ENCODE results near the gene DNM2.
"Not testable (repeated sequence)": the region's sequence is repeated elsewhere in the genome, so short reads cannot be mapped to it uniquely, and the experiment has no call there.

DNM2 gene

GRCh38 chr19:10864538-10864899 lies 146.6 kb downstream of the DNM2 start:
- WGBS, 2 donors (ENCODE audit: extremely low coverage in 2 of 2, insufficient read length in 2 of 2, insufficient replicate concordance in 1 of 2), result no CpG with 5 or more reads among the region's 6 CpGs
- Histone ChIP-seq H3K9me3 (replicated peaks in 1 of 2; ENCODE audit: control insufficient read depth in 2 of 2, insufficient read depth in 1 of 2, low read depth in 1 of 2, low read length in 2 of 2) (no peaks in the 10 kb centered on the region), H3K36me3 (replicated peaks in 1 of 2; ENCODE audit: control insufficient read depth in 2 of 2, insufficient read depth in 2 of 2, low read length in 2 of 2) (no peaks in the 10 kb centered on the region), H3K4me2 (ENCODE audit: insufficient read depth, low read length, poor library complexity, severe bottlenecking) (no peak overlapping the region), H3K4ac (ENCODE audit: low read length) (no peak overlapping the region), H3K14ac (ENCODE audit: low read length) (no peak overlapping the region), H2BK15ac (ENCODE audit: low read length) (no peak overlapping the region), H3K4me3 (ENCODE audit: low read length in 2 of 2) (no peak overlapping the region), H2AK5ac (ENCODE audit: low read depth, low read length) (no peak overlapping the region), H3K23ac (ENCODE audit: low read depth, low read length, poor library complexity) (no peak overlapping the region), H3K4me1 (ENCODE audit: control insufficient read depth in 2 of 2, insufficient read depth in 1 of 2, low read depth in 1 of 2, low read length in 2 of 2) (peaks cover 0 to 11% of the 10 kb centered on the region in 2 donors), H3K27me3 (ENCODE audit: control insufficient read depth in 3 of 3, insufficient read depth in 3 of 3, low read depth in 1 of 3, low read length in 3 of 3) (no peaks in the 10 kb centered on the region), H4K91ac (ENCODE audit: low read depth, low read length, poor library complexity) (no peak overlapping the region), H3K79me1 (ENCODE audit: low read depth, low read length) (no peaks in the 10 kb centered on the region), H2BK12ac (ENCODE audit: low read length) (no peak overlapping the region), H2BK120ac (ENCODE audit: low read depth, low read length) (no peak overlapping the region), H2AFZ (ENCODE audit: low read length) (peak overlapping the region; percentile 78), H4K8ac (ENCODE audit: low read depth, low read length) (no peak overlapping the region), H2BK5ac (ENCODE audit: low read length) (no peak overlapping the region), H3K18ac (ENCODE audit: low read length) (no peak overlapping the region), H3K9ac (ENCODE audit: low read depth, low read length, poor library complexity) (no peak overlapping the region), H3K27ac (replicated peaks; ENCODE audit: low read length) (no peak overlapping the region)
- DNase-seq (ENCODE audit: low spot score), result peak; percentile 73

- H3K9ac ChIP-seq (ENCODE audit: low read depth, low read length, poor library complexity), result no peak overlapping the region
- no CpG with 5 or more reads among the region's 10 CpGs for WGBS, 2 donors (ENCODE audit: extremely low coverage in 2 of 2, insufficient read length in 2 of 2, insufficient replicate concordance in 1 of 2)
- H4K8ac ChIP-seq (ENCODE audit: low read depth, low read length), result no peak overlapping the region
- H3K79me1 ChIP-seq (ENCODE audit: low read depth, low read length), result no peaks in the 10 kb centered on the region
- no peak overlapping the region for H3K27ac ChIP-seq (replicated peaks; ENCODE audit: low read length)
- H2AK5ac ChIP-seq (ENCODE audit: low read depth, low read length), result no peak overlapping the region
- H3K4ac ChIP-seq (ENCODE audit: low read length), result no peak overlapping the region
- H3K14ac ChIP-seq (ENCODE audit: low read length), result no peak overlapping the region
- no peak overlapping the region for H2BK15ac ChIP-seq (ENCODE audit: low read length)
- H3K23ac ChIP-seq (ENCODE audit: low read depth, low read length, poor library complexity), result no peak overlapping the region
- DNase-seq (ENCODE audit: low spot score), result no peak
- H2AFZ ChIP-seq (ENCODE audit: low read length), result no peak overlapping the region
- H3K27me3 ChIP-seq (ENCODE audit: control insufficient read depth in 3 of 3, insufficient read depth in 3 of 3, low read depth in 1 of 3, low read length in 3 of 3), result no peaks in the 10 kb centered on the region
- no peak overlapping the region for H3K18ac ChIP-seq (ENCODE audit: low read length)
- no peaks in the 10 kb centered on the region for H3K36me3 ChIP-seq (replicated peaks in 1 of 2; ENCODE audit: control insufficient read depth in 2 of 2, insufficient read depth in 2 of 2, low read length in 2 of 2)
- H3K4me1 ChIP-seq (ENCODE audit: control insufficient read depth in 2 of 2, insufficient read depth in 1 of 2, low read depth in 1 of 2, low read length in 2 of 2), result peaks cover 4 to 15% of the 10 kb centered on the region in 2 donors
- no peaks in the 10 kb centered on the region for H3K9me3 ChIP-seq (replicated peaks in 1 of 2; ENCODE audit: control insufficient read depth in 2 of 2, insufficient read depth in 1 of 2, low read depth in 1 of 2, low read length in 2 of 2)
- H4K91ac ChIP-seq (ENCODE audit: low read depth, low read length, poor library complexity), result no peak overlapping the region
- H2BK5ac ChIP-seq (ENCODE audit: low read length), result no peak overlapping the region
- H2BK12ac ChIP-seq (ENCODE audit: low read length), result no peak overlapping the region
- no peak overlapping the region for H2BK120ac ChIP-seq (ENCODE audit: low read depth, low read length)
- no peak overlapping the region for H3K4me2 ChIP-seq (ENCODE audit: insufficient read depth, low read length, poor library complexity, severe bottlenecking)
- H3K4me3 ChIP-seq (ENCODE audit: low read length in 2 of 2), result no peak overlapping the region
These were observed 148.6 kb downstream of the DNM2 start for GRCh38 chr19:10866495-10866894.

DNA sequence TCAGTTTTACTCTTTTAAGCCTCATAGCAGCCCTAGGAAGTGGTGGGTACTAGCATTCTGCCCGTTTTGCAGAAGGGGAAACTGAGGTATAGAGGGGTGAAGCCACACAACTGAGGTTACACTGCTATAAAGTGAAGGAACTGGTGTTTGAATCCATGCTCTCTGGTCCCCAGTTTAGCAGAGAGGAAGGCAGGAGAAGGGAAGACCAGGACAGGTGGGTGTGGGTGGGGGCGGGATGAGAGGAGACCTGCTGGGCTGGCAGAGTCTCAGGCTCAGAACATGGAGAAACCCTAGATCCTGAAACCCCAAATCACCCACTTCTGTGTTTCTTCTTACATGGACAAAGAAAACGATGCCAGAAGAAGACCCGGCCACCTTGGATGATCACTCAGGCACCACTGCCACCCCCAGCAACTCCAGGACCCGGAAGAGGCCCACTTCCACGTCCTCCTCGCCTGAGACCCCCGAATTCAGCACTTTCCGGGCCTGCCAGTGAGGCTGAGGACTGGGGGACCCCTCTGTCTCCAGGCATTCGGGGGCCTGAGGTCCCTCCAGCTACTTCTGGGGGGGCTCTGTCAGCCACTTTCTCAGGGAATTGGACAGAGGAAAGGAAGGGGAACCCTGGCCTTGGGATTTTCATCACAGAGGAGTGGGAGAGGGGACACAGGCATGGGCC lies 151.1 kb downstream of the DNM2 start:
- Histone ChIP-seq H2BK12ac (ENCODE audit: low read length) (peak overlapping the region; percentile 90), H2BK120ac (ENCODE audit: low read depth, low read length) (no peak overlapping the region), H3K9ac (ENCODE audit: low read depth, low read length, poor library complexity) (no peak overlapping the region), H2BK5ac (ENCODE audit: low read length) (peak overlapping the region; percentile 42), H3K4me2 (ENCODE audit: insufficient read depth, low read length, poor library complexity, severe bottlenecking) (no peak overlapping the region), H3K27me3 (ENCODE audit: control insufficient read depth in 3 of 3, insufficient read depth in 3 of 3, low read depth in 1 of 3, low read length in 3 of 3) (no peaks in the 10 kb centered on the region), H3K4me3 (ENCODE audit: low read length in 2 of 2) (no peak overlapping the region), H3K36me3 (replicated peaks in 1 of 2; ENCODE audit: control insufficient read depth in 2 of 2, insufficient read depth in 2 of 2, low read length in 2 of 2) (peaks cover 0 to 3% of the 10 kb centered on the region in 2 donors), H3K14ac (ENCODE audit: low read length) (peak overlapping the region; percentile 21), H3K79me1 (ENCODE audit: low read depth, low read length) (peaks cover 5% of the 10 kb centered on the region), H2BK15ac (ENCODE audit: low read length) (peak overlapping the region; percentile 53), H3K4me1 (ENCODE audit: control insufficient read depth in 2 of 2, insufficient read depth in 1 of 2, low read depth in 1 of 2, low read length in 2 of 2) (peaks cover 7 to 8% of the 10 kb centered on the region in 2 donors), H3K23ac (ENCODE audit: low read depth, low read length, poor library complexity) (no peak overlapping the region), H4K8ac (ENCODE audit: low read depth, low read length) (no peak overlapping the region), H2AFZ (ENCODE audit: low read length) (peak overlapping the region; percentile 40), H3K18ac (ENCODE audit: low read length) (peak overlapping the region; percentile 65), H3K4ac (ENCODE audit: low read length) (peak overlapping the region; percentile 84), H3K27ac (replicated peaks; ENCODE audit: low read length) (no peak overlapping the region), H2AK5ac (ENCODE audit: low read depth, low read length) (peak overlapping the region; percentile 100), H4K91ac (ENCODE audit: low read depth, low read length, poor library complexity) (peak overlapping the region; percentile 46), H3K9me3 (replicated peaks in 1 of 2; ENCODE audit: control insufficient read depth in 2 of 2, insufficient read depth in 1 of 2, low read depth in 1 of 2, low read length in 2 of 2) (no peaks in the 10 kb centered on the region)
- DNase-seq (ENCODE audit: low spot score), result no peak
- WGBS, 2 donors (ENCODE audit: extremely low coverage in 2 of 2, insufficient read length in 2 of 2, insufficient replicate concordance in 1 of 2), result no CpG with 5 or more reads among the region's 10 CpGs

GRCh38 chr19:10869872-10870311 lies 152.0 kb downstream of the DNM2 start:
- H2BK12ac ChIP-seq (ENCODE audit: low read length), result peak overlapping the region; percentile 58
- DNase-seq (ENCODE audit: low spot score), result not testable (repeated sequence)

More at GRCh38 chr19:10869872-10870311, 152.0 kb downstream of the DNM2 start:
- H3K9ac ChIP-seq (ENCODE audit: low read depth, low read length, poor library complexity); H2BK120ac ChIP-seq (ENCODE audit: low read depth, low read length); H4K8ac ChIP-seq (ENCODE audit: low read depth, low read length); H2AFZ ChIP-seq (ENCODE audit: low read length); H3K4ac ChIP-seq (ENCODE audit: low read length); H3K4me1 ChIP-seq (ENCODE audit: control insufficient read depth in 2 of 2, insufficient read depth in 1 of 2, low read depth in 1 of 2, low read length in 2 of 2); H3K23ac ChIP-seq (ENCODE audit: low read depth, low read length, poor library complexity); H3K14ac ChIP-seq (ENCODE audit: low read length); H3K79me1 ChIP-seq (ENCODE audit: low read depth, low read length); H3K4me2 ChIP-seq (ENCODE audit: insufficient read depth, low read length, poor library complexity, severe bottlenecking); H3K4me3 ChIP-seq (ENCODE audit: low read length in 2 of 2); H3K9me3 ChIP-seq (replicated peaks in 1 of 2; ENCODE audit: control insufficient read depth in 2 of 2, insufficient read depth in 1 of 2, low read depth in 1 of 2, low read length in 2 of 2); H3K27me3 ChIP-seq (ENCODE audit: control insufficient read depth in 3 of 3, insufficient read depth in 3 of 3, low read depth in 1 of 3, low read length in 3 of 3): not testable (repeated sequence)
- Histone ChIP-seq H3K18ac (ENCODE audit: low read length) (peak overlapping the region; percentile 92), H2AK5ac (ENCODE audit: low read depth, low read length) (peak overlapping the region; percentile 100), H4K91ac (ENCODE audit: low read depth, low read length, poor library complexity) (peak overlapping the region; percentile 79), H3K27ac (replicated peaks; ENCODE audit: low read length) (peak overlapping the region; percentile 99), H3K36me3 (replicated peaks in 1 of 2; ENCODE audit: control insufficient read depth in 2 of 2, insufficient read depth in 2 of 2, low read length in 2 of 2) (peaks cover 0 to 12% of the 10 kb centered on the region in 2 donors), H2BK15ac (ENCODE audit: low read length) (peak overlapping the region; percentile 53), H2BK5ac (ENCODE audit: low read length) (peak overlapping the region; percentile 42)
- WGBS, 2 donors (ENCODE audit: extremely low coverage in 2 of 2, insufficient read length in 2 of 2, insufficient replicate concordance in 1 of 2), result no CpG with 5 or more reads among the region's 11 CpGs

All from neuronal stem cell (in vitro differentiated cells).